ENCODE data around the gene RNF217.

Gene RNF217

DNA sequence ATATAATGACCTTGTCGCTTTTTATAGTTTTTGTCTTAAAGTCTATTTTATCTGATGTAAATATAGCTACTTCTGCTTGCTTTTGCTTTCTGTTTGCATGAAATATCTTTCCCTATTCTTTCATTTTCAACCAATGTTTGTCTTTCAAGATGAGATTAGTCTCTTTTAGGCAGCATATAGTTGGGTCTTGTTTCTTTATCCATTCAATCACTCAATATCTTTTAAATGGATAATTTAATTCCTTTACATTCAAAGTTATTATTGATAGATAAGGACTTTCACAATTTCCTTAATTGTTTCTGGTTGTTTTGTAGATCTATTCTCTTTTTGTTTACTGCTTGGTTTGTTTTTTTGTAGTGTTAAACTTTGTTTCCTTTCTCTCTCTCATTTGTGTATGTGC, 147.8 kb downstream of the RNF217 start:
- DNase-seq = no peak
- H3K4me3 ChIP-seq (ENCODE audit: insufficient read depth in 1 of 2, low read depth in 1 of 2, low read length in 2 of 2) = no peak overlapping the region

DNA sequence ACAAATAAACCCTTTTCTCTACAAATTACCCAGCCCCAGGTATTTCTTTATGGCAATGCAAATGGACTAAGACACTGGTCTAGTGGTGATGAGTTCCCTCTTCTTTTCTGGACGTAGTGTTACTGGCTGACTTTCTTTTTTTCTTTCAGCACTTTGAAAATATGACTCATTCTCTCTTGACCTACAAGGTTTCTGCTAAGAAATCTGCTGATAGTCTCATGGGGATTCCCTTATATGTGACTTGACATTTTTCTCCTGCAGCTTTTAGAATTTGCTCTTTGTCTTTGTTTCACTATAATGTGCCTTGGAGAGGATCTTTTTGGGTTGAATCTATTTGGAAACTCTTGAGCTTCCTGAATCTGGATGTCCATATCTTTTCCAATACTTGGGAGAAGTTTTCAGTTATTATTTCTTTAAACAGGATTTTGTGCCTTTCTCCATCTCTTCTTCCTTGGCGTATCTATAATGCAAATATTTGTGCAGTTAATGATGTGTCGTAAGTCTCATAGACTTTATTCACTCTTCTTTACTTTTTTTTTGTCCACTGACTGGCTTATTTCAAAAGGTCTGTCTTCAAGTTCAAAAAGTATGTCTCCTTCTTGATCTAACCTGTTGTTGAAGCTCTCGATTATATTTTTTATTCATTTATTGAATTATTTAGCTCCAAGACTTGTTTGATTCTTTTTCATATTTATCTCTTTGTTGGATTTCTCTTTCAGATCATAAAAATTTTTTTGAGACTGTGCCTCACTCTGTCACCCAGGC, 149.2 kb downstream of the RNF217 start:
- Histone ChIP-seq H3K27me3 (ENCODE audit: control insufficient read depth in 1 of 2, insufficient read depth in 1 of 2, low read length in 2 of 2) (no peaks in the 10 kb centered on the region), H2AK5ac (ENCODE audit: low read length, severe bottlenecking) (no peak overlapping the region), H3K4me2 (ENCODE audit: low read length, poor library complexity, severe bottlenecking) (no peak overlapping the region), H3K9me3 (ENCODE audit: control insufficient read depth, low read length) (peaks cover 37% of the 10 kb centered on the region), H2AFZ (ENCODE audit: low read depth, low read length) (no peak overlapping the region), H3K4ac (ENCODE audit: low read depth in 1 of 2, low read length in 2 of 2) (no peak overlapping the region), H4K8ac (ENCODE audit: low read length) (no peak overlapping the region), H3K4me3 (ENCODE audit: insufficient read depth in 1 of 2, low read depth in 1 of 2, low read length in 2 of 2) (peak overlapping the region in 1 of 2 experiments; percentile 25), H2BK120ac (ENCODE audit: low read depth, low read length) (no peak overlapping the region), H3K18ac (ENCODE audit: low read depth in 1 of 2, low read length in 2 of 2) (no peak overlapping the region), H3K27ac (ENCODE audit: low read length, poor library complexity, severe bottlenecking) (no peak overlapping the region), H3K9ac (ENCODE audit: low read length) (no peak overlapping the region), H2BK15ac (ENCODE audit: low read depth, poor library complexity, severe bottlenecking) (no peak overlapping the region), H2BK12ac (ENCODE audit: low read length in 2 of 2) (no peak overlapping the region), H3K23ac (ENCODE audit: low read length in 2 of 2) (no peak overlapping the region), H3K4me1 (ENCODE audit: control insufficient read depth, insufficient read depth, low read depth, low read length) (no peaks in the 10 kb centered on the region), H3K36me3 (ENCODE audit: control insufficient read depth in 1 of 2, insufficient read depth in 2 of 2, low read depth in 1 of 2, low read length in 2 of 2) (no peaks in the 10 kb centered on the region), H3K79me1 (replicated peaks; ENCODE audit: low read length, poor library complexity, severe bottlenecking) (no peaks in the 10 kb centered on the region), H4K91ac (ENCODE audit: low read length) (no peak overlapping the region), H2BK5ac (ENCODE audit: low read depth, low read length, poor library complexity, severe bottlenecking) (no peak overlapping the region), H3K14ac (ENCODE audit: low read length in 2 of 2) (no peak overlapping the region)
- peak; percentile 23 for DNase-seq
- 60% methylated on average over 1 of the region's 4 CpGs for WGBS

More for the DNA sequence above, 147.8 kb downstream of the RNF217 start:
- Histone ChIP-seq H2BK12ac (ENCODE audit: low read length in 2 of 2) (no peak overlapping the region), H4K91ac (ENCODE audit: low read length) (no peak overlapping the region), H2BK120ac (ENCODE audit: low read depth, low read length) (no peak overlapping the region), H2AK5ac (ENCODE audit: low read length, severe bottlenecking) (no peak overlapping the region), H3K79me1 (replicated peaks; ENCODE audit: low read length, poor library complexity, severe bottlenecking) (no peaks in the 10 kb centered on the region), H3K4me2 (ENCODE audit: low read length, poor library complexity, severe bottlenecking) (no peak overlapping the region), H3K27ac (ENCODE audit: low read length, poor library complexity, severe bottlenecking) (no peak overlapping the region), H2BK5ac (ENCODE audit: low read depth, low read length, poor library complexity, severe bottlenecking) (no peak overlapping the region), H3K4ac (ENCODE audit: low read depth in 1 of 2, low read length in 2 of 2) (no peak overlapping the region), H3K14ac (ENCODE audit: low read length in 2 of 2) (no peak overlapping the region), H2BK15ac (ENCODE audit: low read depth, poor library complexity, severe bottlenecking) (no peak overlapping the region), H4K8ac (ENCODE audit: low read length) (no peak overlapping the region), H3K23ac (ENCODE audit: low read length in 2 of 2) (no peak overlapping the region), H3K9me3 (ENCODE audit: control insufficient read depth, low read length) (peaks cover 37% of the 10 kb centered on the region), H3K27me3 (ENCODE audit: control insufficient read depth in 1 of 2, insufficient read depth in 1 of 2, low read length in 2 of 2) (no peaks in the 10 kb centered on the region), H3K4me1 (ENCODE audit: control insufficient read depth, insufficient read depth, low read depth, low read length) (no peaks in the 10 kb centered on the region), H3K18ac (ENCODE audit: low read depth in 1 of 2, low read length in 2 of 2) (no peak overlapping the region), H2AFZ (ENCODE audit: low read depth, low read length) (no peak overlapping the region), H3K36me3 (ENCODE audit: control insufficient read depth in 1 of 2, insufficient read depth in 2 of 2, low read depth in 1 of 2, low read length in 2 of 2) (no peaks in the 10 kb centered on the region), H3K9ac (ENCODE audit: low read length) (no peak overlapping the region)
- no CpG with 5 or more reads among the region's 1 CpG for WGBS

DNA sequence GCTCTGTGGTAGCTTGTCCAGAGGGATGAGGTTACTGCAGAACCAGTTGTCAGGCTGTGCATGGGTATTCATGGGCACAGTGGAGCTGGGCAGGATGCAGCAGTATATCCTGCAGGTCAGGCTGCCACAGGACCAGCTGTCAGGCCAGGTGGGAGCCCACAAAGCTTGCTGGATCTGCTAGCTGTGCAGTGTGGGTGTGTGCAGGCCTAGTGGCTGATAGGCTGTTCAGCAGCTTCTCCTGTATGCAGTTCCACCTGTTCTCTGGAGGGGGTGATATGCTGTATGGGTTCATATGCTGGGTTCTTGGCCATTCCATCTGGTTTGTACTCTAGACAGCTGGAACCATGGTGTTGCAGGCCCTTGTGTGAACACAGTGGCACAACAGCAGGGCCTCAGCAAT, 150.7 kb downstream of the RNF217 start:
- no peaks in the 10 kb centered on the region for H3K36me3 ChIP-seq (ENCODE audit: control insufficient read depth in 1 of 2, insufficient read depth in 2 of 2, low read depth in 1 of 2, low read length in 2 of 2)
- peaks cover 37% of the 10 kb centered on the region for H3K9me3 ChIP-seq (ENCODE audit: control insufficient read depth, low read length)
- no peaks in the 10 kb centered on the region for H3K4me1 ChIP-seq (ENCODE audit: control insufficient read depth, insufficient read depth, low read depth, low read length)
- H2BK12ac ChIP-seq (ENCODE audit: low read length in 2 of 2) = no peak overlapping the region
- no peak overlapping the region for H3K23ac ChIP-seq (ENCODE audit: low read length in 2 of 2)
- H2AFZ ChIP-seq (ENCODE audit: low read depth, low read length) = no peak overlapping the region
- no peak overlapping the region for H3K4ac ChIP-seq (ENCODE audit: low read depth in 1 of 2, low read length in 2 of 2)
- H3K18ac ChIP-seq (ENCODE audit: low read depth in 1 of 2, low read length in 2 of 2) = no peak overlapping the region
- no peaks in the 10 kb centered on the region for H3K79me1 ChIP-seq (replicated peaks; ENCODE audit: low read length, poor library complexity, severe bottlenecking)
- H2BK15ac ChIP-seq (ENCODE audit: low read depth, poor library complexity, severe bottlenecking) = no peak overlapping the region
- H3K4me3 ChIP-seq (ENCODE audit: insufficient read depth in 1 of 2, low read depth in 1 of 2, low read length in 2 of 2) = no peak overlapping the region
- H4K8ac ChIP-seq (ENCODE audit: low read length) = no peak overlapping the region
- no peaks in the 10 kb centered on the region for H3K27me3 ChIP-seq (ENCODE audit: control insufficient read depth in 1 of 2, insufficient read depth in 1 of 2, low read length in 2 of 2)
- H2BK5ac ChIP-seq (ENCODE audit: low read depth, low read length, poor library complexity, severe bottlenecking) = no peak overlapping the region
- H4K91ac ChIP-seq (ENCODE audit: low read length) = no peak overlapping the region
- H3K4me2 ChIP-seq (ENCODE audit: low read length, poor library complexity, severe bottlenecking) = no peak overlapping the region
- H2AK5ac ChIP-seq (ENCODE audit: low read length, severe bottlenecking) = no peak overlapping the region
- H3K14ac ChIP-seq (ENCODE audit: low read length in 2 of 2) = no peak overlapping the region
- H2BK120ac ChIP-seq (ENCODE audit: low read depth, low read length) = no peak overlapping the region
- no peak overlapping the region for H3K9ac ChIP-seq (ENCODE audit: low read length)
- no peak for DNase-seq
- no peak overlapping the region for H3K27ac ChIP-seq (ENCODE audit: low read length, poor library complexity, severe bottlenecking)

DNA sequence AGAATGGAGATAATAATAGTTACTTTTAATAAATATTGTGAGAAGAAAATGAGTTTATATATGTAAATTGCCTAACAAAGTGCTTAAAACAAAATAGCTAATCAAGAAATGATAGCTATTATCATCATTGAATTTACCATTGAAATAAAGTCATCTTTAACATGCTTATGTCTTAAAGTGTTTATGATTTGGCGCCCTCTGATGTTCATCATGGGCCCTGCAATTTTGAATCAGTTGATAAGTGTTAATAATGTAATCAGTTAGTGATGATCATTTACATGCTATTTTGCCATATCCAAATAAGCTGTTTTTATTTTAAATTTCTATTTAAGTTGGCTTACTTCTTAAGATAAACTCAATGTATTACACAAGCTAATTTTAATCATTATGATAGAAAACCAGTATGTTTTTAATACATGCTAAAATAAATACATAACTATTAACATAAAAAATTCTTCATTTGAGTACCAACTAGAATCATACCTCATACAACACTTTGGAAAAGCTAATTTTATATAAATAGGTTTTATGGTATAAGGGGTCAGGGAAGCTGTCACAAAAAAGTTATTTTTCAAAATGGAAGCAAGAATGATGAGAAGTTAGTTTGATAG, 152.1 kb downstream of the RNF217 start:
- Histone ChIP-seq H3K14ac (ENCODE audit: low read length in 2 of 2) (no peak overlapping the region), H4K8ac (ENCODE audit: low read length) (no peak overlapping the region), H3K4me2 (ENCODE audit: low read length, poor library complexity, severe bottlenecking) (no peak overlapping the region), H3K9ac (ENCODE audit: low read length) (no peak overlapping the region), H4K91ac (ENCODE audit: low read length) (no peak overlapping the region), H2AFZ (ENCODE audit: low read depth, low read length) (no peak overlapping the region), H3K18ac (ENCODE audit: low read depth in 1 of 2, low read length in 2 of 2) (no peak overlapping the region), H2BK12ac (ENCODE audit: low read length in 2 of 2) (no peak overlapping the region), H3K23ac (ENCODE audit: low read length in 2 of 2) (no peak overlapping the region), H2AK5ac (ENCODE audit: low read length, severe bottlenecking) (no peak overlapping the region), H3K79me1 (replicated peaks; ENCODE audit: low read length, poor library complexity, severe bottlenecking) (no peaks in the 10 kb centered on the region), H3K36me3 (ENCODE audit: control insufficient read depth in 1 of 2, insufficient read depth in 2 of 2, low read depth in 1 of 2, low read length in 2 of 2) (no peaks in the 10 kb centered on the region), H3K4me1 (ENCODE audit: control insufficient read depth, insufficient read depth, low read depth, low read length) (no peaks in the 10 kb centered on the region), H3K4ac (ENCODE audit: low read depth in 1 of 2, low read length in 2 of 2) (no peak overlapping the region), H2BK120ac (ENCODE audit: low read depth, low read length) (no peak overlapping the region), H3K4me3 (ENCODE audit: insufficient read depth in 1 of 2, low read depth in 1 of 2, low read length in 2 of 2) (no peak overlapping the region), H2BK15ac (ENCODE audit: low read depth, poor library complexity, severe bottlenecking) (no peak overlapping the region), H3K27ac (ENCODE audit: low read length, poor library complexity, severe bottlenecking) (no peak overlapping the region), H2BK5ac (ENCODE audit: low read depth, low read length, poor library complexity, severe bottlenecking) (no peak overlapping the region), H3K9me3 (ENCODE audit: control insufficient read depth, low read length) (peaks cover 29% of the 10 kb centered on the region), H3K27me3 (ENCODE audit: control insufficient read depth in 1 of 2, insufficient read depth in 1 of 2, low read length in 2 of 2) (no peaks in the 10 kb centered on the region)
- WGBS = no CpG with 5 or more reads among the region's 1 CpG
- peak; percentile 66 for DNase-seq
